ENCODE measurements around the gene ZCCHC24.

GRCh38 chr10:79381804-79382221, 63.6 kb downstream of the ZCCHC24 start:
- no peak for TF ChIP-seq CTCF (IDR thresholded peaks at IDR 0.05; ENCODE audit: control extremely low read depth in 1 of 3, insufficient read depth in 1 of 3, low read depth in 1 of 3, low read length in 3 of 3)
- TF ChIP-seq SIN3A (conservative IDR thresholded peaks at IDR 0.05 in 1 of 2, IDR thresholded peaks at IDR 0.05 in 1 of 2; ENCODE audit: low read depth in 1 of 2, low read length in 2 of 2), result no peak
- TF ChIP-seq POLR2A (IDR thresholded peaks at IDR 0.05; ENCODE audit: control extremely low read depth in 1 of 2, low read depth in 2 of 2, low read length in 2 of 2), result no peak
- no peak for TF ChIP-seq RAD21 (IDR thresholded peaks at IDR 0.05 in 1 of 2, conservative IDR thresholded peaks at IDR 0.05 in 1 of 2; ENCODE audit: low read depth in 2 of 2, low read length in 2 of 2)
- TF ChIP-seq MAX (IDR thresholded peaks at IDR 0.05), result no peak
- no peak for TF ChIP-seq SIX5 (IDR thresholded peaks at IDR 0.05; ENCODE audit: low read depth, low read length)
- TF ChIP-seq GABPA (IDR thresholded peaks at IDR 0.05; ENCODE audit: borderline replicate concordance, insufficient read depth, low read length), result no peak
